Lower lobe of right lung (tissue), 2 donors: ENCODE measurements around the gene CTU2. TPM values are rescaled to one million over a fixed set of nuclear protein-coding genes. Genes with fewer than 3 reads are reported as not detected.

Experiments used
- ATAC-seq, 2 donors: fragments of 200-7000 bp; cut with Tn5 transposase; one replicate each; pipeline ENCODE4 v1.9.1; 2020 to 2022; ENCODE audit warnings: mild to moderate bottlenecking in 2 of 2, moderate library complexity in 2 of 2
- DNase-seq: peaks from one replicate; pipeline ENCODE4 v3.0.0-alpha.2; 2020
- H3K27ac ChIP-seq: fragments of 200-600 bp; one replicate; pipeline ENCODE4 v1.8.0; 2022
- H3K27me3 ChIP-seq: fragments of 200-600 bp; one replicate; pipeline ENCODE4 v1.8.0; 2022; ENCODE audit warnings: low read depth
- H3K36me3 ChIP-seq: fragments of 200-600 bp; one replicate; pipeline ENCODE4 v1.8.0; 2022; ENCODE audit warnings: mild to moderate bottlenecking
- H3K4me1 ChIP-seq: fragments of 200-600 bp; one replicate; pipeline ENCODE4 v1.8.0; 2022
- H3K4me3 ChIP-seq: fragments of 200-600 bp; one replicate; pipeline ENCODE4 v1.8.0; 2022; ENCODE audit warnings: mild to moderate bottlenecking
- H3K9me3 ChIP-seq: fragments of 200-600 bp; one replicate; pipeline ENCODE4 v1.8.0; 2022
- intact Hi-C: fragments of 100-400 bp; cut with DNase I; formaldehyde crosslinking; loops from one replicate; pipeline ENCODE4 v1.11.0; 2022
- total RNA-seq: library from RNA; stranded (reverse); fragmentation: NEBNext Ultra II Directional; extraction: Animal tissue kit (Norgen Biotek cat#: 25700); gene quantifications from one replicate; pipeline ENCODE4 v1.2.1, GENCODE V29; 2021
- TF ChIP-seq, protein P1 (sequence below): fragments of 200-600 bp; IDR thresholded peaks from one replicate; pipeline ENCODE4 v1.8.0; 2022; ENCODE audit warnings: antibody characterized with exemption, mild to moderate bottlenecking
- donor health status: DM: no; HTN: yes; CAD: no; lungs with severe emphysema.

Gene CTU2
- total RNA-seq, 1 donor from 2014 or later, result 14.5 TPM

DNA sequence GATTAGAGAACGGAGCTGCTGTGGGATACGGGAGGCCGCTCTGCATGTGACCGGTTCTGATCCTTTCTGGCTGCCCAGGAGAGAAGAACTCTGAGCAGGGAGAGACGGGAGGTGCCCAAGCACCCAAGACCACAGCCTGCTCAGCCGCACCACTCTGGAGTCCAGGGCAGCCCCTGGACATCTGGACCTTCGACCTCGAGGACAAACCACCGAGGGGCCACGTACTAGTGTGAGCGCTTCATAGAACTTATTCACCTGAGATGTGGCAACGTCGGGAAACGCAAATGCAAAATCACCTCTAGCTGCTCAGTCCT lies 6.0 kb upstream of the CTU2 start:
- no peak for ATAC-seq
- Histone ChIP-seq H3K9me3 (no peaks in the 10 kb centered on the region), H3K4me1 (peaks cover 69% of the 10 kb centered on the region), H3K4me3 (peak overlapping the region; percentile 100), H3K27me3 (no peaks in the 10 kb centered on the region), H3K36me3 (peaks cover 57% of the 10 kb centered on the region), H3K27ac (peak overlapping the region; percentile 89)
- TF ChIP-seq, protein P1, sequence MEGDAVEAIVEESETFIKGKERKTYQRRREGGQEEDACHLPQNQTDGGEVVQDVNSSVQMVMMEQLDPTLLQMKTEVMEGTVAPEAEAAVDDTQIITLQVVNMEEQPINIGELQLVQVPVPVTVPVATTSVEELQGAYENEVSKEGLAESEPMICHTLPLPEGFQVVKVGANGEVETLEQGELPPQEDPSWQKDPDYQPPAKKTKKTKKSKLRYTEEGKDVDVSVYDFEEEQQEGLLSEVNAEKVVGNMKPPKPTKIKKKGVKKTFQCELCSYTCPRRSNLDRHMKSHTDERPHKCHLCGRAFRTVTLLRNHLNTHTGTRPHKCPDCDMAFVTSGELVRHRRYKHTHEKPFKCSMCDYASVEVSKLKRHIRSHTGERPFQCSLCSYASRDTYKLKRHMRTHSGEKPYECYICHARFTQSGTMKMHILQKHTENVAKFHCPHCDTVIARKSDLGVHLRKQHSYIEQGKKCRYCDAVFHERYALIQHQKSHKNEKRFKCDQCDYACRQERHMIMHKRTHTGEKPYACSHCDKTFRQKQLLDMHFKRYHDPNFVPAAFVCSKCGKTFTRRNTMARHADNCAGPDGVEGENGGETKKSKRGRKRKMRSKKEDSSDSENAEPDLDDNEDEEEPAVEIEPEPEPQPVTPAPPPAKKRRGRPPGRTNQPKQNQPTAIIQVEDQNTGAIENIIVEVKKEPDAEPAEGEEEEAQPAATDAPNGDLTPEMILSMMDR, result no peak
- intact Hi-C loops, result no loop called here
- no peak for DNase-seq

DNA sequence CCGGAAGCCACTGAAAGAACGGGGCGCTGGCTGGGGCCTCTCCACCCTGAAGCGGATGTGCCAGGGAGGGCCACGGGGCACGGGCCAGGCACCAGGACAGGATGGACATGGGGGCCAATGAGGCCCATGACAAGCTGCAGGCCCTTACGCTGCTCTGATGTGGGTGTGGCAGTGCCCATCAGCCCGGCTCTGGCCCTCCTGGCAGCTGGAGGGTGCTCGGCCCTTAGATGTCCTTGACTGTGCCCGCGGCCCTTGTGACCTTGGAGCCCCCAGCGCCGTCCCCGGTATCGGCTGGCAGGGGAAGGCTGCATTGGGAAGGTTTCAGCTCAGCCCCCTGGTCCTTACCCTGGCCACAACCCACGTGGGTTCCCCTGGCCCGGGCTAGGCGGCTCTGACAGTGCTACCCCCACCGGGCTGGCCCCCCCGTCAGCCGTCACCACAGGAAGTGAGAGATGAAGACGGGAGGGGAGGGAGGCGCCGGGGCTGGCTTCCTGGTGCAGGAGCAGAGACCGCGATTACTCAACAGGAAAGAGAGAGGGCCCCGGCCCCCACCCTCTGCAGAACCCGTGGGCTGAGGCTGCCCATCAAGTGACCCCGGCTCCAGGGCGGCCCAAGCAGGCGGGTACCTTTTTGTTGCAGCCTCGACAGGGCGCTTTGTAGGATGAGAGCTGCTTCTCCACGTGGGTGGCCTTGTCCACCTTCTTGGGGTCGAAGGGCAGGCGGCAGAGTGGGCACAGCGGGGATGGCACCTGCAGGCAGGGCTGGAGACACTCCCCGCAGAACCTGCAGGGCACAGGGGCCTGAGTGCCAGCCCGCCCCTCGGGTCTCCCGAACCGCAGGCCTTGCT lies 5.4 kb upstream of the CTU2 start:
- peak overlapping the region; percentile 100 for H3K4me3 ChIP-seq
- peaks cover 72% of the 10 kb centered on the region for H3K4me1 ChIP-seq
- H3K27ac ChIP-seq, result peak overlapping the region; percentile 89
- intact Hi-C loops, result no loop called here
- H3K9me3 ChIP-seq, result no peaks in the 10 kb centered on the region
- ATAC-seq (peak; percentile 78 to 86), DNase-seq (peak; percentile 98)
- H3K27me3 ChIP-seq, result no peaks in the 10 kb centered on the region
- TF ChIP-seq, protein P1, result no peak
- peaks cover 52% of the 10 kb centered on the region for H3K36me3 ChIP-seq

DNA sequence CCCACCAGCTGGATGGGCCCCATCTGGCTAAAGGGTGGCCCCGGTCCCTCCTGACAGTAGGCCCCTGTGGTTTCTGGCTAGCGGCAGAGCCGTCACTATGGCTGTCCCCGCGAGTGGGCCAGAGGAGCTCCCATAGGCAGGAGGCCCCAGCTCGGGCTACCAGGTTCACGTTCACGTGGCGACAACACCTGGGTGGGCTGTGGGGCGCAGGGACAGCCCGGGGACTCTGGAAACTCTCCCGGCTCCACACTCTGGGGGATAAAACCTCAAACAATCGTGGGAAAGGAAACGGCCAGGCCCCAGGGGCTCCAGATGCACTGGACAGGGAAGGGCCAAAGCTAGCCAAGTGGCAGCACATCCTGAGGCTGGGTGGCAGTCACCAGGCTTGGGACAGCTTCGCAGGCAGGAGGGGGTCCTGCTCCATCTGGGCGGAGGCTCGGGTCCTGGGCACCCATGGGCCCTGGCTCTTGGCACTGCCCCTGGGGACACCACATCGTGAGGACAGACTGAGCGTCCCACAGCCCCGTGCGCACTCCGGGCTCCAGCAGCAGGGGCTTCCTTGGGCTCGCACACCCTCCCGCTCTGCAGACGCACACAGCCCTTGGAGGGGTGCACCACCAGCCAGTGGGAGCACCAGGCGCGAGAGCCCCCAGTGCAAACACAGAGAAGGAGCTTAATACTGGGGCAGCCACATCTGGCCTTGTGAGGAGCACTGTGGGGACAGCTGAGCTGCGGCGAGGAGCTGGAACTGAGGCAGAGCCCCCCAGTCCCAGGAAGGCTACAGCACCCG lies 4.5 kb upstream of the CTU2 start:
- DNase-seq (no peak), ATAC-seq (no peak)
- TF ChIP-seq, protein P1, result no peak
- Histone ChIP-seq H3K4me1 (peaks cover 73% of the 10 kb centered on the region), H3K9me3 (no peaks in the 10 kb centered on the region), H3K27ac (peak overlapping the region; percentile 89), H3K4me3 (peak overlapping the region; percentile 100), H3K27me3 (no peaks in the 10 kb centered on the region), H3K36me3 (peaks cover 43% of the 10 kb centered on the region)
- intact Hi-C loops, result no loop called here

DNA sequence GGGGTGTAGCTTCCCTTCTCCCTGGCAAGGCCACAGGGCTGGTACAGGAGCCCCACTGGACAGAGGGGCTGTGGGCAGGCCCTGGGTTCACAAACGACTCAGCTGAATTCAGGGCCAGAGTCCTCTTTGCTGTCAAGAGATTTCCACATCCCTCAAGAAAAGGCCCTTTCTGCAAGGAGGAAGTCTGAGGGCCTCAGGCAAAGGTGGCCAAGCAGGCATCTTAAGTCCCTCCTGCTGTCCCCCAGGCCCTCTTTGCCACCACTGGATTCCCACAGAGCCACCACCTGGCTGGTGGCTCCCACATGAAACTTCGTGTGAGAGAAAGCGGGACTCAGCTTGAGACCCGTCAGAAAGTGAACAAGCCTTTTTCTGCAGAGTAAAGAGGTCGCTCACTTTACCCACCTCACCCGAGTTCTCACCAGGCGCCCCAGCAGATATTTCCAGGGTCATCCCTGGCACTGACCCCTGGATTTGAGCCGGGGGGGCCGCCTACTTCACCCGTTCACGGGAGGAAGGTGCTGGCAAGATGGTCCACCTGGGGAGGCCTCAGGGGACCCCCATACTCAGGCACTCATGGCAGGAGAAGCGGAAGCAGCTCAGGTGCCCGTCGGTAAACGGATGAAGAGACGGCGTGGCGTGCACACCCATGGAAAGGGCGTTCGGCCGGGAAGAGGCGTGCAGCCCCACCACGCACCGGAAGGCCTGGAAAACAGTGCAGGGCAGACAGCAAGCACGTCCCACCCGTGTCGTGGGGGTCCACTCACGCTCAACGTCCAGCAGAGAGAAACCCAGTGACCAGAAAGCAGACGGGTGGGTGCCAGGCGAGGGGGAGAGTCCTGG lies 3.7 kb upstream of the CTU2 start:
- H3K4me3 ChIP-seq, result peak overlapping the region; percentile 100
- peaks cover 78% of the 10 kb centered on the region for H3K4me1 ChIP-seq
- TF ChIP-seq, protein P1, result no peak
- H3K27me3 ChIP-seq, result no peaks in the 10 kb centered on the region
- H3K36me3 ChIP-seq, result peaks cover 34% of the 10 kb centered on the region
- ATAC-seq (no peak), DNase-seq (no peak)
- no peaks in the 10 kb centered on the region for H3K9me3 ChIP-seq
- intact Hi-C loops, result no loop called here
- H3K27ac ChIP-seq, result peak overlapping the region; percentile 89
